Astrocyte (in vitro differentiated cells and primary cell): ENCODE results near the gene MXRA7. TPM values are rescaled to one million over a fixed set of nuclear protein-coding genes. Genes with fewer than 3 reads are reported as not detected.

Source experiments
- DNase-seq: peaks from one replicate; pipeline ENCODE4 v3.0.0-alpha.2; 2010; ENCODE audit warnings: low read depth
- FAIRE-seq: peaks from 2 replicates; lab custom pipeline; 2011; peaks lifted over from hg19 to GRCh38; lab: Jason Lieb, UNC
- H2AFZ ChIP-seq: 2 replicates; pipeline ENCODE4 v1.6.0; 2012; ENCODE audit warnings: low read depth, low read length, inconsistent platforms
- H3K27ac ChIP-seq: 2 replicates; pipeline ENCODE4 v1.5.1; 2011; ENCODE audit warnings: low read depth, low read length, inconsistent platforms
- H3K27me3 ChIP-seq: 2 replicates; pipeline ENCODE4 v1.6.0; 2011; ENCODE audit warnings: low read length, inconsistent platforms; ENCODE audit not compliant: insufficient read depth
- H3K36me3 ChIP-seq: 2 replicates; pipeline ENCODE4 v1.5.1; 2011; ENCODE audit warnings: low read length, inconsistent platforms; ENCODE audit not compliant: insufficient read depth
- H3K4me1 ChIP-seq: 2 replicates; pipeline ENCODE4 v1.5.1; 2011; ENCODE audit warnings: low read length, inconsistent platforms; ENCODE audit not compliant: insufficient read depth
- H3K4me2 ChIP-seq: 2 replicates; pipeline ENCODE4 v1.6.0; 2012; ENCODE audit warnings: low read length, inconsistent platforms
- H3K4me3 ChIP-seq: 2 replicates; pipeline ENCODE4 v1.5.1; 2011; ENCODE audit warnings: low read depth, mild to moderate bottlenecking, low read length, inconsistent platforms; ENCODE audit not compliant: insufficient read depth
- H3K79me2 ChIP-seq: 2 replicates; pipeline ENCODE4 v1.6.0; 2012; ENCODE audit warnings: mild to moderate bottlenecking, low read length, inconsistent platforms; ENCODE audit not compliant: insufficient read depth
- H3K9ac ChIP-seq: 2 replicates; pipeline ENCODE4 v1.6.0; 2012; ENCODE audit warnings: mild to moderate bottlenecking, low read length, inconsistent platforms
- H3K9me3 ChIP-seq: 2 replicates; pipeline ENCODE4 v1.5.1; 2012; ENCODE audit warnings: low read depth, mild to moderate bottlenecking, low read length, inconsistent platforms; ENCODE audit not compliant: insufficient read depth
- H4K20me1 ChIP-seq: 2 replicates; pipeline ENCODE4 v1.6.0; 2012; ENCODE audit warnings: low read length, inconsistent platforms; ENCODE audit not compliant: insufficient read depth
- H3K27ac Mint-ChIP-seq: one replicate; pipeline ENCODE4 v1.8.0; 2021; ENCODE audit warnings: mild to moderate bottlenecking, mixed read lengths; ENCODE audit not compliant: unreplicated experiment
- H3K27me3 Mint-ChIP-seq: one replicate; pipeline ENCODE4 v1.8.0; 2021; ENCODE audit warnings: low read depth, mixed read lengths; ENCODE audit not compliant: unreplicated experiment
- H3K36me3 Mint-ChIP-seq: one replicate; pipeline ENCODE4 v1.8.0; 2021; ENCODE audit warnings: low read depth, mixed read lengths; ENCODE audit not compliant: unreplicated experiment
- H3K4me1 Mint-ChIP-seq: one replicate; pipeline ENCODE4 v1.8.0; 2021; ENCODE audit warnings: low read depth, mixed read lengths; ENCODE audit not compliant: unreplicated experiment
- H3K4me3 Mint-ChIP-seq: one replicate; pipeline ENCODE4 v1.8.0; 2021; ENCODE audit warnings: mild to moderate bottlenecking, moderate library complexity, mixed read lengths; ENCODE audit not compliant: unreplicated experiment
- H3K9me3 Mint-ChIP-seq: one replicate; pipeline ENCODE4 v1.8.0; 2021; ENCODE audit warnings: mild to moderate bottlenecking, mixed read lengths; ENCODE audit not compliant: unreplicated experiment
- EZH2 ChIP-seq: IDR thresholded peaks from 2 replicates; pipeline ENCODE4 v1.6.1; 2012; ENCODE audit warnings: mild to moderate bottlenecking, low read length, inconsistent platforms; ENCODE audit not compliant: insufficient read depth
- total RNA-seq: library from RNA; stranded (reverse); gene quantifications from 2 replicates; pipeline ENCODE4 v1.2.1, GENCODE V29; 2021
- TF ChIP-seq, protein P1 (sequence below): IDR thresholded peaks from 2 replicates; pipeline ENCODE4 v1.5.1; 2011; ENCODE audit warnings: low read depth, mild to moderate bottlenecking, inconsistent platforms, low read length, moderate library complexity; ENCODE audit not compliant: insufficient read depth

The MXRA7 gene
- total RNA-seq, 1 donor from 2014 or later, result 177 TPM

- no peak overlapping the region for H3K9ac ChIP-seq
- FAIRE-seq (no peak), DNase-seq (no peak)
- Mint-ChIP-seq H3K4me3 (peak overlapping the region; percentile 91), H3K36me3 (peaks cover 8% of the 10 kb centered on the region), H3K27me3 (no peaks in the 10 kb centered on the region), H3K4me1 (peaks cover 13% of the 10 kb centered on the region), H3K9me3 (no peaks in the 10 kb centered on the region), H3K27ac (no peak overlapping the region)
- H4K20me1 ChIP-seq, result no peaks in the 10 kb centered on the region
- H3K27ac ChIP-seq, result peak overlapping the region; percentile 19
- no peaks in the 10 kb centered on the region for H3K36me3 ChIP-seq
- no peak overlapping the region for H3K4me3 ChIP-seq
- no peak overlapping the region for H3K4me2 ChIP-seq
- TF ChIP-seq EZH2, result no peak
- TF ChIP-seq, protein P1, sequence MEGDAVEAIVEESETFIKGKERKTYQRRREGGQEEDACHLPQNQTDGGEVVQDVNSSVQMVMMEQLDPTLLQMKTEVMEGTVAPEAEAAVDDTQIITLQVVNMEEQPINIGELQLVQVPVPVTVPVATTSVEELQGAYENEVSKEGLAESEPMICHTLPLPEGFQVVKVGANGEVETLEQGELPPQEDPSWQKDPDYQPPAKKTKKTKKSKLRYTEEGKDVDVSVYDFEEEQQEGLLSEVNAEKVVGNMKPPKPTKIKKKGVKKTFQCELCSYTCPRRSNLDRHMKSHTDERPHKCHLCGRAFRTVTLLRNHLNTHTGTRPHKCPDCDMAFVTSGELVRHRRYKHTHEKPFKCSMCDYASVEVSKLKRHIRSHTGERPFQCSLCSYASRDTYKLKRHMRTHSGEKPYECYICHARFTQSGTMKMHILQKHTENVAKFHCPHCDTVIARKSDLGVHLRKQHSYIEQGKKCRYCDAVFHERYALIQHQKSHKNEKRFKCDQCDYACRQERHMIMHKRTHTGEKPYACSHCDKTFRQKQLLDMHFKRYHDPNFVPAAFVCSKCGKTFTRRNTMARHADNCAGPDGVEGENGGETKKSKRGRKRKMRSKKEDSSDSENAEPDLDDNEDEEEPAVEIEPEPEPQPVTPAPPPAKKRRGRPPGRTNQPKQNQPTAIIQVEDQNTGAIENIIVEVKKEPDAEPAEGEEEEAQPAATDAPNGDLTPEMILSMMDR, result no peak
- H3K79me2 ChIP-seq, result no peaks in the 10 kb centered on the region
- H2AFZ ChIP-seq, result no peak overlapping the region
- no peaks in the 10 kb centered on the region for H3K9me3 ChIP-seq
- H3K27me3 ChIP-seq, result no peaks in the 10 kb centered on the region
- H3K4me1 ChIP-seq, result peaks cover 14% of the 10 kb centered on the region
Observed at GRCh38 chr17:76672892-76673291, 37.9 kb downstream of the MXRA7 start.

GRCh38 chr17:76672270-76672851 is 38.4 kb downstream of the MXRA7 start:
- H3K27ac Mint-ChIP-seq, result no peak overlapping the region
- H3K36me3 Mint-ChIP-seq, result peaks cover 8% of the 10 kb centered on the region
- DNase-seq, result no peak
- no peaks in the 10 kb centered on the region for H3K9me3 ChIP-seq
- no peaks in the 10 kb centered on the region for H3K36me3 ChIP-seq
- peak overlapping the region; percentile 81 for H3K4me3 ChIP-seq
- H2AFZ ChIP-seq, result peak overlapping the region; percentile 54
- H3K4me2 ChIP-seq, result peak overlapping the region; percentile 89
- H4K20me1 ChIP-seq, result no peaks in the 10 kb centered on the region
- H3K4me3 Mint-ChIP-seq, result peak overlapping the region; percentile 91
- no peaks in the 10 kb centered on the region for H3K9me3 Mint-ChIP-seq
- no peak for FAIRE-seq
- no peaks in the 10 kb centered on the region for H3K27me3 ChIP-seq
- peaks cover 14% of the 10 kb centered on the region for H3K4me1 ChIP-seq
- H3K4me1 Mint-ChIP-seq, result peaks cover 13% of the 10 kb centered on the region
- H3K9ac ChIP-seq, result peak overlapping the region; percentile 83
- no peaks in the 10 kb centered on the region for H3K27me3 Mint-ChIP-seq
- H3K27ac ChIP-seq, result peak overlapping the region; percentile 51
- TF ChIP-seq EZH2, result no peak
- no peaks in the 10 kb centered on the region for H3K79me2 ChIP-seq

DNA sequence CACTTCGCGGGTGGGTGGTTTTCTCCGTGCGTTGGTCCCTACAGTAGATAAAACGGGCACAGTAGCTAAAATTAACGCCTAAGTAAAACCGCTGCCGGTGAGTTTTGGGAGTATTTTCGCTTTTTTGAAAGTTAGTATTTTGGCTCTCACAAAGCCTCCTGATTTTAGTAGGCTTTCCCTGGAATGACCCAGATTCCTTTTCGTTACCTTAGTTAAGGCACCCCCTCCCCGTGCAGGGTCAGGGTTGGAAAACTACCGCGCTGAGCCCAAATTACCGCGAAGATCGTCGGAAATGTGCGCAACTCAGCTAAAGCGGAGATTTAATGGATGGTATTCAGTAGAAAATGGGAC is 38.9 kb downstream of the MXRA7 start:
- H2AFZ ChIP-seq, result peak overlapping the region; percentile 54

More for the DNA sequence above, 38.9 kb downstream of the MXRA7 start:
- Histone ChIP-seq H3K9me3 (no peaks in the 10 kb centered on the region), H3K27ac (peak overlapping the region; percentile 51), H3K27me3 (no peaks in the 10 kb centered on the region), H3K4me2 (peak overlapping the region; percentile 89), H3K4me3 (peak overlapping the region; percentile 81), H3K4me1 (peaks cover 14% of the 10 kb centered on the region), H3K36me3 (no peaks in the 10 kb centered on the region), H3K79me2 (no peaks in the 10 kb centered on the region), H3K9ac (peak overlapping the region; percentile 83), H4K20me1 (no peaks in the 10 kb centered on the region)
- Mint-ChIP-seq H3K36me3 (peaks cover 8% of the 10 kb centered on the region), H3K4me1 (peaks cover 13% of the 10 kb centered on the region), H3K4me3 (peak overlapping the region; percentile 91), H3K9me3 (no peaks in the 10 kb centered on the region), H3K27ac (peak overlapping the region; percentile 67), H3K27me3 (no peaks in the 10 kb centered on the region)
- FAIRE-seq, result no peak
- DNase-seq, result no peak
- TF ChIP-seq, protein P1, result no peak
- no peak for TF ChIP-seq EZH2
